SK-N-SH (cell line): ENCODE data around the gene GOT1. TPM values are rescaled to one million over a fixed set of nuclear protein-coding genes. Genes with fewer than 3 reads are reported as not detected.

Source experiments
- CTCF ChIA-PET: fragments of 300-600, 350-600 bp; formaldehyde crosslinking; extraction: SDS; loops from one replicate; lab custom pipeline; 2021; lab: Yijun Ruan, JAX
- POLR2A ChIA-PET: fragments of 350-600 bp; sonication (Branson Sonifier 250); formaldehyde crosslinking; extraction: SDS; loops from one replicate; lab custom pipeline; 2020; ENCODE audit warnings: antibody characterized with exemption, inconsistent platforms; lab: Yijun Ruan, JAX
- DNase-seq: peaks from one replicate; pipeline ENCODE4 v3.0.0; 2012
- H2AFZ ChIP-seq: fragments of 200-600 bp; sonication (generic); 2 replicates; pipeline ENCODE4 v1.8.1; 2016; ENCODE audit warnings: antibody characterized with exemption, mild to moderate bottlenecking, low read depth
- H3F3A ChIP-seq: fragments of 200-600 bp; sonication (generic); replicated peaks from 2 replicates; pipeline ENCODE3; 2016; ENCODE audit warnings: antibody characterized with exemption, mild to moderate bottlenecking; ENCODE audit not compliant: insufficient read depth
- H3K27ac ChIP-seq, 2 experiments: fragments of 200-500 bp in 1 of 2; fragments of 200-600 bp in 1 of 2; sonication (Bioruptor generic) in 1 of 2; sonication (generic), shearing (Covaris generic) in 1 of 2; 2 replicates each; pipeline versions ENCODE4 v1.5.1 to v1.6.1; 2014 to 2016; ENCODE audit warnings: low read depth in 2 of 2, inconsistent platforms in 1 of 2, low read length in 1 of 2, mild to moderate bottlenecking in 1 of 2, mixed read lengths in 1 of 2
- H3K27me3 ChIP-seq: fragments of 200-600 bp; sonication (generic), shearing (Covaris generic); 2 replicates; pipeline ENCODE4 v1.6.1; 2016; ENCODE audit warnings: mixed run types; ENCODE audit not compliant: insufficient read depth
- H3K36me3 ChIP-seq, 2 experiments: fragments of 200-500 bp in 1 of 2; fragments of 200-600 bp in 1 of 2; sonication (Bioruptor generic) in 1 of 2; sonication (generic) in 1 of 2; replicated peaks in 1 of 2; 2 replicates each; pipeline versions ENCODE3 to v1.5.1; 2014 to 2016; ENCODE audit warnings: low read length in 1 of 2, mild to moderate bottlenecking in 1 of 2; ENCODE audit not compliant: insufficient read depth in 2 of 2, control insufficient read depth in 1 of 2
- H3K4me1 ChIP-seq, 2 experiments: fragments of 200-500 bp in 1 of 2; fragments of 200-600 bp in 1 of 2; sonication (Bioruptor generic) in 1 of 2; sonication (generic), shearing (Covaris generic) in 1 of 2; 2 replicates each; pipeline versions ENCODE4 v1.5.1 to v1.6.1; 2014 to 2016; ENCODE audit warnings: low read depth in 1 of 2, low read length in 1 of 2, mixed run types in 1 of 2; ENCODE audit not compliant: insufficient read depth in 2 of 2, control insufficient read depth in 1 of 2
- H3K4me2 ChIP-seq: fragments of 200-600 bp; sonication (generic), shearing (Covaris generic); 2 replicates; pipeline ENCODE4 v1.6.1; 2017; ENCODE audit warnings: mixed run types
- H3K4me3 ChIP-seq, 2 experiments: fragments of 200-500 bp in 1 of 2; fragments of 200-600 bp in 1 of 2; sonication (Bioruptor generic) in 1 of 2; sonication (generic), shearing (Covaris generic) in 1 of 2; 2 replicates each; pipeline versions ENCODE4 v1.5.1 to v1.8.1; 2014 to 2016; ENCODE audit warnings: low read depth in 2 of 2, inconsistent platforms in 1 of 2, low read length in 1 of 2, mild to moderate bottlenecking in 1 of 2, mixed read lengths in 1 of 2, moderate library complexity in 1 of 2
- H3K79me2 ChIP-seq: fragments of 200-600 bp; sonication (generic); 2 replicates; pipeline ENCODE4 v1.8.1; 2017; ENCODE audit warnings: mild to moderate bottlenecking; ENCODE audit not compliant: insufficient read depth
- H3K9ac ChIP-seq: fragments of 200-600 bp; sonication (generic); 2 replicates; pipeline ENCODE4 v1.6.1; 2017; ENCODE audit warnings: mixed run types
- H3K9me2 ChIP-seq: fragments of 200-600 bp; sonication (generic); 2 replicates; pipeline ENCODE4 v1.6.1; 2017; ENCODE audit warnings: mixed run types
- H3K9me3 ChIP-seq: fragments of 200-600 bp; sonication (generic); 2 replicates; pipeline ENCODE4 v1.6.1; 2017; ENCODE audit warnings: mixed run types, mild to moderate bottlenecking, moderate library complexity
- H4K20me1 ChIP-seq: fragments of 200-600 bp; sonication (generic); 2 replicates; pipeline ENCODE4 v1.6.1; 2017; ENCODE audit warnings: mild to moderate bottlenecking, mixed run types; ENCODE audit not compliant: insufficient read depth
- ELF1 ChIP-seq: IDR thresholded peaks from 2 replicates; pipeline ENCODE4 v1.4.0; 2012
- EP300 ChIP-seq, 2 experiments: IDR thresholded peaks; 2 replicates each; pipeline versions ENCODE4 v1.4.0 to v1.6.1; 2012; ENCODE audit warnings: borderline replicate concordance in 1 of 2, low read depth in 1 of 2, low read length in 1 of 2
- FOXJ3 ChIP-seq: sonication (generic); formaldehyde crosslinking; IDR thresholded peaks from 2 replicates; pipeline ENCODE4 v1.5.1; 2020; ENCODE audit warnings: mild to moderate bottlenecking, missing genetic modification reagents
- MXI1 ChIP-seq: IDR thresholded peaks from 2 replicates; pipeline ENCODE4 v1.6.1; 2012; ENCODE audit warnings: mild to moderate bottlenecking, low read depth, low read length, improper control_type of control experiment
- NFIC ChIP-seq: IDR thresholded peaks from 2 replicates; pipeline ENCODE4 v1.4.0; 2012; ENCODE audit warnings: borderline replicate concordance
- NRF1 ChIP-seq: IDR thresholded peaks from 2 replicates; pipeline ENCODE4 v1.6.1; 2012; ENCODE audit warnings: low read depth, mild to moderate bottlenecking, low read length
- PBX3 ChIP-seq: IDR thresholded peaks from 2 replicates; pipeline ENCODE4; 2012
- RAD21 ChIP-seq: IDR thresholded peaks from 2 replicates; pipeline ENCODE4 v1.6.1; 2012; ENCODE audit warnings: mild to moderate bottlenecking, low read length
- RCOR1 ChIP-seq: fragments of 150-350 bp; IDR thresholded peaks from 2 replicates; pipeline ENCODE4 v1.6.1; 2017; ENCODE audit warnings: antibody characterized with exemption, low read length
- RXRA ChIP-seq: IDR thresholded peaks from 2 replicates; pipeline ENCODE4 v1.4.0; 2012; ENCODE audit warnings: low read depth, mild to moderate bottlenecking, borderline replicate concordance
- TAF1 ChIP-seq: IDR thresholded peaks from 2 replicates; pipeline ENCODE4 v1.6.1; 2012; ENCODE audit warnings: low read depth, mild to moderate bottlenecking, low read length, moderate library complexity, borderline replicate concordance
- TCF12 ChIP-seq: IDR thresholded peaks from 2 replicates; pipeline ENCODE4 v1.4.0; 2012
- TEAD4 ChIP-seq: IDR thresholded peaks from 2 replicates; pipeline ENCODE4 v1.4.0; 2012; ENCODE audit warnings: mild to moderate bottlenecking, borderline replicate concordance; ENCODE audit not compliant: insufficient read depth
- YY1 ChIP-seq: IDR thresholded peaks from 2 replicates; pipeline ENCODE4 v1.4.0; 2012; ENCODE audit warnings: low read depth, mild to moderate bottlenecking
- WGBS: methylation state at CpG from one replicate; pipeline ENCODE4 v1.1.6; 2017; ENCODE audit warnings: low lambda C conversion rate; 5-methylcytosine and 5-hydroxymethylcytosine counted together
- polyA plus RNA-seq, 3 experiments: library from polyadenylated mRNA; depleted of rRNA; stranded (reverse); fragments of >200 nt; gene quantifications; 2 replicates each; pipeline ENCODE4 v1.2.3, GENCODE V29; 2012
- TF ChIP-seq, protein P1 (sequence below): IDR thresholded peaks from 2 replicates; pipeline ENCODE4 v1.4.0; 2012; ENCODE audit warnings: low read depth
- TF ChIP-seq, protein P2 (sequence below): IDR thresholded peaks from 2 replicates; pipeline ENCODE4 v1.6.1; 2012; ENCODE audit warnings: mild to moderate bottlenecking, low read depth, low read length, moderate library complexity

The GOT1 gene
- polyA plus RNA-seq, 1 of the 3 experiments (the other 2 are of a cell fraction): 9.8 TPM

- no peaks in the 10 kb centered on the region for H3F3A ChIP-seq
- H3K9ac ChIP-seq: no peak overlapping the region
- H3K4me2 ChIP-seq: no peak overlapping the region
- ChIA-PET CTCF (interaction anchor here (2.6 kb wide), 1 partner anchor 12 kb away, joined by 10 read pairs; no protein-coding TSS in a partner anchor), POLR2A (interaction anchor here (1.0 kb wide), 1 partner anchor 27 kb away, joined by 3 read pairs; the partner anchor contains the start of gene GOT1)
- H3K36me3 ChIP-seq: peaks cover 35 to 45% of the 10 kb centered on the region in 2 experiments
- H3K4me3 ChIP-seq: no peak overlapping the region
- DNase-seq: no peak
- no peak overlapping the region for H2AFZ ChIP-seq
- H3K9me3 ChIP-seq: no peaks in the 10 kb centered on the region
- no peak overlapping the region for H3K27ac ChIP-seq
- H3K79me2 ChIP-seq: no peaks in the 10 kb centered on the region
- H3K4me1 ChIP-seq: no peaks in the 10 kb centered on the region
- TF ChIP-seq TEAD4 (no peak), EP300 (IDR thresholded peaks at IDR 0.05; ENCODE audit: borderline replicate concordance in 1 of 2, low read depth in 1 of 2, low read length in 1 of 2) (no peak), TAF1 (no peak), NFIC (no peak), RXRA (no peak), RCOR1 (no peak), FOXJ3 (CRISPR knock-in tag) (no peak), MXI1 (no peak), YY1 (no peak), NRF1 (no peak), PBX3 (no peak), RAD21 (no peak), TCF12 (no peak), ELF1 (no peak)
- TF ChIP-seq, protein P1, sequence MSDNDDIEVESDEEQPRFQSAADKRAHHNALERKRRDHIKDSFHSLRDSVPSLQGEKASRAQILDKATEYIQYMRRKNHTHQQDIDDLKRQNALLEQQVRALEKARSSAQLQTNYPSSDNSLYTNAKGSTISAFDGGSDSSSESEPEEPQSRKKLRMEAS: no peak
- TF ChIP-seq, protein P2, sequence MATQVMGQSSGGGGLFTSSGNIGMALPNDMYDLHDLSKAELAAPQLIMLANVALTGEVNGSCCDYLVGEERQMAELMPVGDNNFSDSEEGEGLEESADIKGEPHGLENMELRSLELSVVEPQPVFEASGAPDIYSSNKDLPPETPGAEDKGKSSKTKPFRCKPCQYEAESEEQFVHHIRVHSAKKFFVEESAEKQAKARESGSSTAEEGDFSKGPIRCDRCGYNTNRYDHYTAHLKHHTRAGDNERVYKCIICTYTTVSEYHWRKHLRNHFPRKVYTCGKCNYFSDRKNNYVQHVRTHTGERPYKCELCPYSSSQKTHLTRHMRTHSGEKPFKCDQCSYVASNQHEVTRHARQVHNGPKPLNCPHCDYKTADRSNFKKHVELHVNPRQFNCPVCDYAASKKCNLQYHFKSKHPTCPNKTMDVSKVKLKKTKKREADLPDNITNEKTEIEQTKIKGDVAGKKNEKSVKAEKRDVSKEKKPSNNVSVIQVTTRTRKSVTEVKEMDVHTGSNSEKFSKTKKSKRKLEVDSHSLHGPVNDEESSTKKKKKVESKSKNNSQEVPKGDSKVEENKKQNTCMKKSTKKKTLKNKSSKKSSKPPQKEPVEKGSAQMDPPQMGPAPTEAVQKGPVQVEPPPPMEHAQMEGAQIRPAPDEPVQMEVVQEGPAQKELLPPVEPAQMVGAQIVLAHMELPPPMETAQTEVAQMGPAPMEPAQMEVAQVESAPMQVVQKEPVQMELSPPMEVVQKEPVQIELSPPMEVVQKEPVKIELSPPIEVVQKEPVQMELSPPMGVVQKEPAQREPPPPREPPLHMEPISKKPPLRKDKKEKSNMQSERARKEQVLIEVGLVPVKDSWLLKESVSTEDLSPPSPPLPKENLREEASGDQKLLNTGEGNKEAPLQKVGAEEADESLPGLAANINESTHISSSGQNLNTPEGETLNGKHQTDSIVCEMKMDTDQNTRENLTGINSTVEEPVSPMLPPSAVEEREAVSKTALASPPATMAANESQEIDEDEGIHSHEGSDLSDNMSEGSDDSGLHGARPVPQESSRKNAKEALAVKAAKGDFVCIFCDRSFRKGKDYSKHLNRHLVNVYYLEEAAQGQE: no peak
- WGBS: 82% methylated on average over 9 of the region's 9 CpGs
- no peaks in the 10 kb centered on the region for H3K9me2 ChIP-seq
- no peaks in the 10 kb centered on the region for H4K20me1 ChIP-seq
- no peaks in the 10 kb centered on the region for H3K27me3 ChIP-seq
Observed at GRCh38 chr10:99403674-99404073, 26.8 kb downstream of the GOT1 start.
